Epithelial cell of proximal tubule (primary cell): ENCODE measurements around the gene KRTAP5-2. TPM values are rescaled to one million over a fixed set of nuclear protein-coding genes. Genes with fewer than 3 reads are reported as not detected.

Experiments used
- DNase-seq: peaks from one replicate; pipeline ENCODE4 v3.0.0-alpha.2; 2011; ENCODE audit warnings: low read depth
- H3K4me3 ChIP-seq: 2 replicates; pipeline ENCODE4 v1.5.1; 2011; ENCODE audit warnings: low read depth, mild to moderate bottlenecking, low read length
- CTCF ChIP-seq: conservative IDR thresholded peaks from 2 replicates; pipeline ENCODE4 v1.5.1; 2012; ENCODE audit warnings: low read depth, mild to moderate bottlenecking, low read length
- total RNA-seq: library from RNA; depleted of rRNA; stranded (reverse); fragments of >200 nt; gene quantifications from 2 replicates; pipeline ENCODE4 v1.2.3, GENCODE V29; 2015

The KRTAP5-2 gene
- total RNA-seq, 1 donor from 2014 or later: not detected

- DNase-seq: no peak
- no peak overlapping the region for H3K4me3 ChIP-seq
- no peak for TF ChIP-seq CTCF
These were observed 35.8 kb upstream of the KRTAP5-2 start for GRCh38 chr11:1633864-1634263.

GRCh38 chr11:1632053-1632714, 34.1 kb upstream of the KRTAP5-2 start:
- no peak for DNase-seq
- H3K4me3 ChIP-seq: no peak overlapping the region
- TF ChIP-seq CTCF: no peak

GRCh38 chr11:1631066-1631568, 33.0 kb upstream of the KRTAP5-2 start:
- no peak for TF ChIP-seq CTCF

GRCh38 chr11:1630271-1630670, 32.2 kb upstream of the KRTAP5-2 start:
- DNase-seq: no peak
- no peak for TF ChIP-seq CTCF
- no peak overlapping the region for H3K4me3 ChIP-seq

More at GRCh38 chr11:1631066-1631568, 33.0 kb upstream of the KRTAP5-2 start:
- DNase-seq: no peak
- no peak overlapping the region for H3K4me3 ChIP-seq

GRCh38 chr11:1629326-1630185, 31.5 kb upstream of the KRTAP5-2 start, which contains the start of gene KRTAP5-5:
Gene KRTAP5-5 (plus strand): TSS chr11:1629775. CDS start chr11:1629841, 66 bp downstream.
- no peak for TF ChIP-seq CTCF
- H3K4me3 ChIP-seq: no peak within 1 kb of the TSS
- DNase-seq: no peak

GRCh38 chr11:1628506-1629325, 30.6 kb upstream of the KRTAP5-2 start:
- no peak for DNase-seq
- peak; percentile 87 for TF ChIP-seq CTCF
- H3K4me3 ChIP-seq: no peak overlapping the region
